GM12864 (cell line): Measurements from ENCODE around the gene ERAL1.

Source experiments
- DNase-seq: peaks from one replicate; pipeline ENCODE4 v3.0.0-alpha.2; 2011; ENCODE audit warnings: low read depth
- H3K4me3 ChIP-seq: 2 replicates; pipeline ENCODE4 v1.5.1; 2011; ENCODE audit warnings: mild to moderate bottlenecking, low read depth, low read length, control low read depth
- CTCF ChIP-seq: IDR thresholded peaks from 2 replicates; pipeline ENCODE4 v1.5.1; 2011; ENCODE audit warnings: low read depth, mild to moderate bottlenecking, moderate library complexity, low read length, control low read depth, inconsistent platforms; ENCODE audit errors: missing control alignments

The ERAL1 gene

GRCh38 chr17:28849281-28849680 lies 5.5 kb upstream of the ERAL1 start:
- no peak for DNase-seq
- peak; percentile 15 for TF ChIP-seq CTCF
- no peak overlapping the region for H3K4me3 ChIP-seq

- no peak overlapping the region for H3K4me3 ChIP-seq
- TF ChIP-seq CTCF: no peak
- no peak for DNase-seq
Observed at GRCh38 chr17:28853295-28853694, 1.5 kb upstream of the ERAL1 start.

DNA sequence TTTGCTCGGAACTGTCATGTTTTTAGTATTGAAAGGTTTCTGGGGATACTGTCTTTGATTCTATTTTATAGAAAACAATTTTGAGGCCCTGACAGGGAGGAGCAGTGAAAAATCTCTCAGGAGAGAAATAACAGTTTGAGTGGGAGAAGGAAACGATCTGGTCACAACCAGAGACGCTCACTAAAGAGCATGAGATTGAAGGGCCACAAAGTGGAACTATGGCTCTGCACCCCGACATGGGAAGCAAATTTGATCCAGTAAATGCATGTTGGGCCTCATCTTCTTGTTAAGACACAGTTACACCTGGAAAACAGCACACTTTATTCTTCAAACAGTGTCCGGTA lies 492 bp downstream of the ERAL1 start:
- H3K4me3 ChIP-seq: peak overlapping the region; percentile 87
- no peak for DNase-seq
- no peak for TF ChIP-seq CTCF

DNA sequence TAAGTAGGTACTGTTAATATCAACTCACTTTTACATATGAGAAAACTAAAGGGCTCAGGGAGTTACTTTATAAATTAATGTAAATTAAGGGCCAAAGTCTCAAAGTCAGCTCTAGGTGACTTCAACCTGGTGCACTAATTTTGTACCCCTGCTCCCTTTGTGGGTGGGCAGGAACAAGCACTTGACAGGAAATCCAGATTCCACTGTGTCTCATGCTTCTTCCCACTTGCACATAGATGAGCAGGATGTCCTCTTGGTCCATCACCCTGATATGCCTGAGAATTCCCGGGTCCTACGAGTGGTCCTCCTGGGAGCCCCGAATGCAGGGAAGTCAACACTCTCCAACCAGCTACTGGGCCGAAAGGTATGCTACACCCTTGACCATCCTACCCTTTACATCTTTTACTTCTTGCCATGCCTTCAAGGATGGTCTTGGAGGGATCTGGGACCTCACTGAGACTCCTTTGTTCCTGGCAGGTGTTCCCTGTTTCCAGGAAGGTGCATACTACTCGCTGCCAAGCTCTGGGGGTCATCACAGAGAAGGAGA lies 1.3 kb downstream of the ERAL1 start:
- no peak for TF ChIP-seq CTCF
- H3K4me3 ChIP-seq: no peak overlapping the region
- DNase-seq: no peak

DNA sequence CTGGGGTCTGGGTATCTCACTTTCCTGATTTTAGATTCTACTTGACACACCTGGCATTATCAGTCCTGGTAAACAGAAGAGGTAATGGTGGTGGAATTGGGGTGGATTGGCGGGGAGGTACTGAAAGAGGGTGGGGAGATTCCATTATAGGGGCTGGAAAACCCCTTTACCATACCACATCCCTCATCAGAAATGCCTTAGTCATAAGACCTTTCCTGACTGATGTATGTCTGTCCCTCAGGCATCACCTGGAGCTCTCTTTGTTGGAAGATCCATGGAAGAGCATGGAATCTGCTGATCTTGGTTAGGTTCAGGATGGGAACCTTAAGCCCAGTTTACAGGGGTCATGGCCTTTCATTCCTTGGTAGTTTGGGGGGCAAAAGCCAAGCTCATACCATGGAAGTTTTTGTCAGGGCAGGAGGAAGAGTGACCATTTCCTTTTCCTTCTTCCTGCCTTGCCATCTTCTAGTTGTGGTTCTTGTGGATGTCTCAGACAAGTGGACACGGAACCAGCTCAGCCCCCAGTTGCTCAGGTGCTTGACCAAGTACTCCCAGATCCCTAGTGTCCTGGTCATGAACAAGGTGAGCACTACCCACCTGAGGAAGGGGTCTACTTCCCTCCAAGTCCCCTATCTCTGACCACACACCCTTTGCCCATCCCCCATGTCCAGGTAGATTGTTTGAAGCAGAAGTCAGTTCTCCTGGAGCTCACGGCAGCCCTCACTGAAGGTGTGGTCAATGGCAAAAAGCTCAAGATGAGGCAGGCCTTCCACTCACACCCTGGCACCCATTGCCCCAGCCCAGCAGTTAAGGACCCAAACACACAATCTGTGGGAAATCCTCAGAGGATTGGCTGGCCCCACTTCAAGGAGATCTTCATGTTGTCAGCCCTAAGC lies 3.3 kb downstream of the ERAL1 start:
- TF ChIP-seq CTCF: no peak
- H3K4me3 ChIP-seq: no peak overlapping the region
- no peak for DNase-seq

GRCh38 chr17:28858801-28859355 lies 4.1 kb downstream of the ERAL1 start:
- no peak overlapping the region for H3K4me3 ChIP-seq
- DNase-seq: no peak
- TF ChIP-seq CTCF: no peak
